ENCODE results near the gene DISP2.

DISP2 gene

DNA sequence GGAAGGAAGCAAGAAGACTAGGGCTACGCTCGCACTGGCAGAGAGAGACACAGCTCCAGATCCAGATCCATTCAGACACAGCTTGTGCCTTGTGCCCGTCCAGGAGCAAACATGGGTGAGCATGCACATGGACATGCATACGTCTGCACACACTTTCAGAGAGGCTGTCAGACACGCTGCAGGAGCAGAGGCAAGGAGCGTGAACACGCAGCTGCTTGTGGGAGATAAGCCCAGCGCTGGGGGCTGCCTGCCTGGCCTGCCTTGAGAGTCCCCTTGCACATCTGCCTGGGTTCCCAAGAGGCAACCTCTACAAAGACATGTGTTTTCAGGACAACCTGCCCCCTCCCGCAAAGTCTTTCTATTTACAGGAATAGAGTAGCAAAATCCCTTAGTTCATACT is 69.2 kb downstream of the DISP2 start:
- DNase-seq (ENCODE audit: low spot score), result no peak

GRCh38 chr15:40428185-40428584 is 70.2 kb downstream of the DISP2 start:
- no peak for DNase-seq (ENCODE audit: low spot score)

All from Ammon's horn (tissue), 1 donor.